ENCODE measurements around the gene ABCA2.

ABCA2 gene, protein sequence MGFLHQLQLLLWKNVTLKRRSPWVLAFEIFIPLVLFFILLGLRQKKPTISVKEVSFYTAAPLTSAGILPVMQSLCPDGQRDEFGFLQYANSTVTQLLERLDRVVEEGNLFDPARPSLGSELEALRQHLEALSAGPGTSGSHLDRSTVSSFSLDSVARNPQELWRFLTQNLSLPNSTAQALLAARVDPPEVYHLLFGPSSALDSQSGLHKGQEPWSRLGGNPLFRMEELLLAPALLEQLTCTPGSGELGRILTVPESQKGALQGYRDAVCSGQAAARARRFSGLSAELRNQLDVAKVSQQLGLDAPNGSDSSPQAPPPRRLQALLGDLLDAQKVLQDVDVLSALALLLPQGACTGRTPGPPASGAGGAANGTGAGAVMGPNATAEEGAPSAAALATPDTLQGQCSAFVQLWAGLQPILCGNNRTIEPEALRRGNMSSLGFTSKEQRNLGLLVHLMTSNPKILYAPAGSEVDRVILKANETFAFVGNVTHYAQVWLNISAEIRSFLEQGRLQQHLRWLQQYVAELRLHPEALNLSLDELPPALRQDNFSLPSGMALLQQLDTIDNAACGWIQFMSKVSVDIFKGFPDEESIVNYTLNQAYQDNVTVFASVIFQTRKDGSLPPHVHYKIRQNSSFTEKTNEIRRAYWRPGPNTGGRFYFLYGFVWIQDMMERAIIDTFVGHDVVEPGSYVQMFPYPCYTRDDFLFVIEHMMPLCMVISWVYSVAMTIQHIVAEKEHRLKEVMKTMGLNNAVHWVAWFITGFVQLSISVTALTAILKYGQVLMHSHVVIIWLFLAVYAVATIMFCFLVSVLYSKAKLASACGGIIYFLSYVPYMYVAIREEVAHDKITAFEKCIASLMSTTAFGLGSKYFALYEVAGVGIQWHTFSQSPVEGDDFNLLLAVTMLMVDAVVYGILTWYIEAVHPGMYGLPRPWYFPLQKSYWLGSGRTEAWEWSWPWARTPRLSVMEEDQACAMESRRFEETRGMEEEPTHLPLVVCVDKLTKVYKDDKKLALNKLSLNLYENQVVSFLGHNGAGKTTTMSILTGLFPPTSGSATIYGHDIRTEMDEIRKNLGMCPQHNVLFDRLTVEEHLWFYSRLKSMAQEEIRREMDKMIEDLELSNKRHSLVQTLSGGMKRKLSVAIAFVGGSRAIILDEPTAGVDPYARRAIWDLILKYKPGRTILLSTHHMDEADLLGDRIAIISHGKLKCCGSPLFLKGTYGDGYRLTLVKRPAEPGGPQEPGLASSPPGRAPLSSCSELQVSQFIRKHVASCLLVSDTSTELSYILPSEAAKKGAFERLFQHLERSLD (N-terminal part only)

DNA sequence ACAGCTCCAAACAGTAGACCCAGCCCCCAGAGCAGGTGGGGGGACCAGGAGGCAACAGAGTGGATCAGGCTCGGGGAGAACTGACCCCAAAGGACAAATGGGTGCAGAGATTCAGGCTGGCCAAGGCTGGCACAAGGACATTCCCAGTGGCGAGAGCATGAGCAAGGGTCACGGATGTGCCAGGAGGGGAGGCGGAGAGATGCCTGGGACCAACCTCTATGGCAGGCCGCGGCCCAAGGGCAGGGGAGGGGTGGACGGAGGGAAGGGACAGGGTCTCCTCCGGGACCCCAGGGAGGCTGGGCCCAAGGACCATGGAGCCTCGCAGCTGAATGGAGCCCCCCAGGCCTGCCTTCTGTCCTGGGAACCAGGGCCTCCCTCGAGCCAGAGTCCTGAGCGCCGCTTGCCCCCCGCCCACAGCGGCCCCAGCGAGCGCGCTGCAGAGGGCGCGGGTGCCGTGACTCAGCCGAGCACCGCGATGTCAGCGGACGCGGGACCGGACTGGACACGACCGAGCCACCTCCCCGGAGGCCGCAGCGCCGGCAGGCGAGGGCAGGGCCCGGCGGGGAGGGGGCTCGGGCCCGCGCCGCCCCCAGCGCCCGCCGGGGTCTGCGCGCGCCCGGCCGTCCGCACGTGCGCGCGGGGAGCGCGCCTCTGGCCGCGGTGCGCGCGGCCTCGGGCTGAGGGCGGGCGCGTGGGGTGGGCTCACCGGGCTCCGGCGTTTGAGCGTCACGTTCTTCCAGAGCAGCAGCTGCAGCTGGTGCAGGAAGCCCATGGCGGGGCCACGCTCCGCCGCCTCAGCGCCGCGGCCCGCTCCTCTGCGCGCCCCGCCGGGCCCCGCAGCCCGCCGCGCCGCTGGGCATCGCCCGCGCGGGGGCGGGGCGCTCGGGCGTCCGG is at the start of gene ABCA2:
ABCA2 (minus strand) TSS at position 869 of the 894 bp plus-strand sequence; CDS start at position 772, 97 bp downstream.
- peaks cover 24% of the 10 kb centered on the region for H3K27me3 ChIP-seq (ENCODE audit: control insufficient read depth, insufficient read depth, low read length)
- H3K4me1 ChIP-seq (ENCODE audit: control insufficient read depth, insufficient read depth, low read length): 0 out of 2 replicates have a peak, but pooled peaks cover 2% of the 10 kb centered on the region
- peak within 1 kb of the TSS; percentile 61 for H3K4me3 ChIP-seq (ENCODE audit: low read depth, low read length)
- H3K9ac ChIP-seq (ENCODE audit: low read depth, low read length): no peak within 1 kb of the TSS
- no peaks in the 10 kb centered on the region for H3K9me3 ChIP-seq (ENCODE audit: control insufficient read depth, insufficient read depth, low read length)
- H3K36me3 ChIP-seq (ENCODE audit: control insufficient read depth, insufficient read depth, low read length): no peaks in the 10 kb centered on the region
- no peak within 1 kb of the TSS for H3K27ac ChIP-seq (ENCODE audit: low read depth, low read length)

DNA sequence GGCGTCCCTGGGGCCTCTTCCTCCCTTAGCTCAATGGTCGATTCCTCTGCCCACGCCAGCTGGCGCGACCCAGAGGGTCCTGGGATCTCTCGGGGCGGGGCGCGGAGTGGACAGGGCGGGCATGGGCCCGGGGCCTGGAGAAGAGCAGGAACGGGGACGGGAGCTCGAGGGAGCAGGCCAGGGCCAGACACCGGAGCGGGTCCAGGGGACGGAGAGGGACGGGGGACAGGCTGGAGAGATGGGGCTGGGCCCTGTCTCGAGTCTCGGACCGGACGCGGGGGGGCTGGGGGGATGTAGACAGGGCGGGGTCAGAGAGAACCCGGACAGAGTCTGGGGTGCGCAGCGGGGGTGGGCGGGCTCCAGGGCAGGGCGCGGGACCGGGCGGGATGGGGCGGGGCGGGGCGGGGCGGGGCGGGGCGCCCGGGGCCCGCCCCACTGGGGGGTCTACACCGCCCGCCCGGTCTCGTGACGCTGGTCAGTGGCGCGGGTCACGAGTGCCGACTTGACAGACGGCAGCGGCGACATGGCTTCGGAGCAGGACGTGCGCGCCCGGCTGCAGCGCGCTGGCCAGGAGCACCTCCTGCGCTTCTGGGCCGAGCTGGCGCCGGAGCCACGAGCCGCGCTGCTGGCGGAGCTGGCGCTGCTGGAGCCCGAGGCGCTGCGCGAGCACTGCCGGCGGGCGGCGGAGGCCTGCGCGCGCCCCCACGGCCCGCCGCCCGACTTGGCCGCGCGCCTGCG is 49.1 kb upstream of the ABCA2 start, which contains the start of gene UAP1L1:
UAP1L1 (plus strand) TSS at position 508 of the 738 bp plus-strand sequence; CDS start at position 524, 16 bp downstream.
- Histone ChIP-seq H3K27me3 (ENCODE audit: control insufficient read depth, insufficient read depth, low read length) (peaks cover 30% of the 10 kb centered on the region), H3K9ac (ENCODE audit: low read depth, low read length) (no peak within 1 kb of the TSS), H3K4me1 (ENCODE audit: control insufficient read depth, insufficient read depth, low read length) (peaks cover 19% of the 10 kb centered on the region), H3K27ac (ENCODE audit: low read depth, low read length) (no peak within 1 kb of the TSS), H3K36me3 (ENCODE audit: control insufficient read depth, insufficient read depth, low read length) (peaks cover 5% of the 10 kb centered on the region; the same call in 1 of the 2 replicates), H3K4me3 (ENCODE audit: low read depth, low read length) (peak within 1 kb of the TSS; percentile 64), H3K9me3 (ENCODE audit: control insufficient read depth, insufficient read depth, low read length) (no peaks in the 10 kb centered on the region)

DNA sequence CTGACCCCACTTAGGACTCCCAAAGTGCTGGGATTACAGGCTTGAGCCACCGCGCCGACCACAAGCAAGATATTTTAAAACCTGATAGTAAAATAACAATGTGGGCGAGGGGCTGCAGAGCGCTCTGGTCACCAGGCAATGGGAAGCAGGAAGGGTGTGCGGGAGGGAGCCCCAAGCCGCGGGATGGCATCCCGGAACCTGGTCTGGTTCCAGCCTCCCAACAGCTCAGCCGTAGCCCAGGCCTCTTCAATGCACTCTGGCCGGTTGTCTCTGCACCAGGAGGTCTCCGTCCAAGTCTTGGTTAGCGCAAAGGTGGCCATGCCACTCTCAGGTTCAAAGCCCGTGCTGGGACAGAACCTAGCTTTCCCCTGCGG is 48.6 kb upstream of the ABCA2 start:
- H3K9ac ChIP-seq (ENCODE audit: low read depth, low read length): no peak overlapping the region
- peaks cover 19% of the 10 kb centered on the region for H3K4me1 ChIP-seq (ENCODE audit: control insufficient read depth, insufficient read depth, low read length)
- no peaks in the 10 kb centered on the region for H3K9me3 ChIP-seq (ENCODE audit: control insufficient read depth, insufficient read depth, low read length)
- peaks cover 5% of the 10 kb centered on the region; the same call in 1 of the 2 replicates for H3K36me3 ChIP-seq (ENCODE audit: control insufficient read depth, insufficient read depth, low read length)
- H3K27me3 ChIP-seq (ENCODE audit: control insufficient read depth, insufficient read depth, low read length): peaks cover 30% of the 10 kb centered on the region
- H3K27ac ChIP-seq (ENCODE audit: low read depth, low read length): no peak overlapping the region
- H3K4me3 ChIP-seq (ENCODE audit: low read depth, low read length): peak overlapping the region; percentile 49; the same call in 1 of the 2 replicates

DNA sequence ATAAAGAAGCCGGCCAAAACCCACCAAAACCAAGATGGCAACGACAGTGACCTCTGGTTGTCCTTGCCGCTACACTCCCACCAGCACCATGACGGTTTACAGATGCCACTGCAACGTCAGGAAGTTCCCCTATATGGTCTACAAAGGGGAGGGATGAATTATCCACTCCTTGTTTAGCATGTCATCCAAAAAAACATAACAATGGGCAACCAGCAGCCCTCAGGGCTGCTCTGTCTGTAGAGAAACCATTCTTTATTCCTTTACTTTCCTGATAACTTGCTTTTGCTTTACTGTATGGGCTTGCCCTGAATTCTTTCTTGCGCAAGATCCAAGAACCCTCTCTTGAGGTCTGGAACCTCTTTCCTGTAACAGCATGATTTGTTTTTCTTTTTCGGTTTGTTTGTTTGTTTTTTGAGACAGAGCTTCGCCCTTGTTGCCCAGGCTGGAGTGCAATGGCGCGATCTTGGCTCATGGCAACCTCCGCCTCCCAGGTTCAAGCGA is 47.3 kb upstream of the ABCA2 start:
- Histone ChIP-seq H3K27me3 (ENCODE audit: control insufficient read depth, insufficient read depth, low read length) (peaks cover 30% of the 10 kb centered on the region), H3K4me1 (ENCODE audit: control insufficient read depth, insufficient read depth, low read length) (peaks cover 24% of the 10 kb centered on the region), H3K9ac (ENCODE audit: low read depth, low read length) (no peak overlapping the region; the same call in 1 of the 2 replicates), H3K9me3 (ENCODE audit: control insufficient read depth, insufficient read depth, low read length) (no peaks in the 10 kb centered on the region), H3K27ac (ENCODE audit: low read depth, low read length) (peak overlapping the region; percentile 55), H3K4me3 (ENCODE audit: low read depth, low read length) (no peak overlapping the region), H3K36me3 (ENCODE audit: control insufficient read depth, insufficient read depth, low read length) (peaks cover 5% of the 10 kb centered on the region; the same call in 1 of the 2 replicates)

DNA sequence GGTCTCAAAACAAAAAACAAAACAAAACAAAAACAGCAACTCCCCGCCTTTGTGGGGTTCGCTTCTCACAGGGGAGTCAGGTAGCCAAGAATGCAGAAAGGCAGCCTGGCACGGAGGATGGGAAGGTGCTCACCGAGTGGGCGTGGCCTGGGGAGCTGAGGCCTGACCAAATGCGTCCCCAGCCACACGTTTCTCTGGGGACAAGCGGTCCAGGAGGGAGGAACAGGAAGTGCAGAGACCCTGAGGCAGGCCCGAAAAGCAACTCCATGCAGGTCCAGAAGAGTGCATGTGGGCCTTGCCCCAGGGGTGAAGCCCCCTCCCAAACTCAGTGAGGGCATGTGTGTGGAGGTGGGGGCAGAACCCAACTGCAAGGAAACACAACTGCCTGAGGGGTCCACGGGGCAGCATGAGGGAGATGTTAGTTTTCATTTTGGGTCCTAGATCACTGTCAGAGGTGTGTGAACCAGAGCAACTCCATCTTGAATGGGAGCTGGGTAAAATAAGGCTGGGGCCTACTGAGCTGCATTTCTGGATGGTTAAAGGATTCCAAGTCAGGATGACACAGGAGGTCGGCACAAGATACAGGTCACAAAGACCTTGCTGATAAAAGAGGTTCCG is 46.7 kb upstream of the ABCA2 start:
- Histone ChIP-seq H3K27ac (ENCODE audit: low read depth, low read length) (peak overlapping the region; percentile 55), H3K9ac (ENCODE audit: low read depth, low read length) (peak overlapping the region; percentile 49; the same call in 1 of the 2 replicates), H3K4me3 (ENCODE audit: low read depth, low read length) (no peak overlapping the region)

DNA sequence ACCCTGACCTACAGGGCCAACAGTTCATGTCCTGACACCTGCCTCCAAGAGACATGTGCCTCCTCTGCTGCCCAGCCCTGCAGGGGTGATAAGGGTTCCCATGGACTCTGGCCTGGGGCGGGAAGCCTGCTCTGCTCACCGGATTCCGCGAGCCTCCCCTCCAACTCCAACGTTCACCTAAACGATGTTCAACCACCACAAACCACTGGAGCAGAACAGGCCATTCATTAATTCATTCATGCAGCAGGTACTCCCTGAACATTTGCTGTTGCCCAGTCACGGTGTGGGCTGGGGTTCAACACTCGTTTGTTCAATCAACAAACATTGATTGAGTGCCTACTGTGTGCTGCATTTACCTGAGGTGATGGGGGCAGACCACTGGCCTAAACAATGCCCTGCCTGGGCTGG is 46.0 kb upstream of the ABCA2 start:
- H3K27ac ChIP-seq (ENCODE audit: low read depth, low read length): no peak overlapping the region
- peaks cover 24% of the 10 kb centered on the region for H3K4me1 ChIP-seq (ENCODE audit: control insufficient read depth, insufficient read depth, low read length)
- no peaks in the 10 kb centered on the region for H3K9me3 ChIP-seq (ENCODE audit: control insufficient read depth, insufficient read depth, low read length)
- no peaks in the 10 kb centered on the region for H3K36me3 ChIP-seq (ENCODE audit: control insufficient read depth, insufficient read depth, low read length)
- no peak overlapping the region for H3K4me3 ChIP-seq (ENCODE audit: low read depth, low read length)
- no peak overlapping the region for H3K9ac ChIP-seq (ENCODE audit: low read depth, low read length)
- peaks cover 27% of the 10 kb centered on the region for H3K27me3 ChIP-seq (ENCODE audit: control insufficient read depth, insufficient read depth, low read length)

More for the DNA sequence above, 46.7 kb upstream of the ABCA2 start:
- H3K36me3 ChIP-seq (ENCODE audit: control insufficient read depth, insufficient read depth, low read length): peaks cover 4% of the 10 kb centered on the region; the same call in 1 of the 2 replicates
- H3K9me3 ChIP-seq (ENCODE audit: control insufficient read depth, insufficient read depth, low read length): no peaks in the 10 kb centered on the region
- peaks cover 28% of the 10 kb centered on the region for H3K27me3 ChIP-seq (ENCODE audit: control insufficient read depth, insufficient read depth, low read length)
- H3K4me1 ChIP-seq (ENCODE audit: control insufficient read depth, insufficient read depth, low read length): peaks cover 24% of the 10 kb centered on the region

DNA sequence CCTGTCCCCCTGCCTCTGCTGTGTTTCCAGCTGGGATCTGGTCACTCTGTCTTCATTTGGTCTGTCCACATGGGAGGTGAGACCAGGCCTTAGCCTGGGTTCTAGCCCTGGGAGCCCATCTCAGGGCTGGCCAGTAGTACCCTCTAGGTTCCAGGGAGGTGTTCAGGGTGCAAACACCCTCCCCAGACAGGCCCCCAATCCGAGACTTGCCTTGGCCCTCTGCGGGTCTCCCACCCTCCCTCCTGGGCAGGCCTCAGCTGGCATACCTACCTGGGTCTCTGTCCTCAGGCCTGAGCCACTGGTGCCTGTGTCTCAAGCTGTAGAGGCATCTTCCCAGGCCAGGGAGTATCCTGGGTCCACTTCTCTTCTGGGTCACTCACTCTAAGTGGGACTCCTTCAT is 43.2 kb upstream of the ABCA2 start:
- H3K9me3 ChIP-seq (ENCODE audit: control insufficient read depth, insufficient read depth, low read length): no peaks in the 10 kb centered on the region
- H3K4me1 ChIP-seq (ENCODE audit: control insufficient read depth, insufficient read depth, low read length): peaks cover 17% of the 10 kb centered on the region
- peaks cover 6% of the 10 kb centered on the region for H3K27me3 ChIP-seq (ENCODE audit: control insufficient read depth, insufficient read depth, low read length)
- H3K27ac ChIP-seq (ENCODE audit: low read depth, low read length): no peak overlapping the region
- no peak overlapping the region for H3K9ac ChIP-seq (ENCODE audit: low read depth, low read length)
- H3K36me3 ChIP-seq (ENCODE audit: control insufficient read depth, insufficient read depth, low read length): no peaks in the 10 kb centered on the region
- H3K4me3 ChIP-seq (ENCODE audit: low read depth, low read length): peak overlapping the region; percentile 77; the same call in 1 of the 2 replicates

DNA sequence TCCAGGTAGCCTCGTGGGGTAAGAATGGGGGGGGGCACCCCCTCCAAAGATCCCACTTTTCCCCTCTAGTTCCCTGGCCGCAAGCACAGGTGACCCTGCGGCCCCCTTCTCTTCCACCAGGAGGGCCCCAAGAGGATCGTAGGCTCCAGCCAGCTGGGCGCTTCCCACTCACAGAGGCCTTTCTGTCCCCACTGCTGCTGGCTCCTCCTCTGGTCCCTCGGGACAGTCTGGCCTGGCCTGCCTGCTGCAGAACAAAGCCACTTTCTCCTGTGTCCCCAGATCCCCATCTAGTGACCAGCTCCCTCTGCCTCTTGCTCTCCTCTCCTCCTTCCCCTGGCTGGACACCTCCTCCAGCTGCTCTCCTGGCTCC is 42.9 kb upstream of the ABCA2 start:
- H3K9ac ChIP-seq (ENCODE audit: low read depth, low read length): peak overlapping the region; percentile 26; the same call in 1 of the 2 replicates
- H3K36me3 ChIP-seq (ENCODE audit: control insufficient read depth, insufficient read depth, low read length): peaks cover 2% of the 10 kb centered on the region; the same call in 1 of the 2 replicates
- H3K4me1 ChIP-seq (ENCODE audit: control insufficient read depth, insufficient read depth, low read length): peaks cover 17% of the 10 kb centered on the region
- H3K27me3 ChIP-seq (ENCODE audit: control insufficient read depth, insufficient read depth, low read length): peaks cover 6% of the 10 kb centered on the region
- H3K27ac ChIP-seq (ENCODE audit: low read depth, low read length): no peak overlapping the region
- peak overlapping the region; percentile 77; the same call in 1 of the 2 replicates for H3K4me3 ChIP-seq (ENCODE audit: low read depth, low read length)
- H3K9me3 ChIP-seq (ENCODE audit: control insufficient read depth, insufficient read depth, low read length): no peaks in the 10 kb centered on the region

Measured in HUES48 (cell line).